ENCODE results near the gene MARCHF6. TPM values are rescaled to one million over a fixed set of nuclear protein-coding genes. Genes with fewer than 3 reads are reported as not detected.

The MARCHF6 gene
- total and polyA plus RNA-seq, 9 of the 15 experiments (the other 6 are each of a cell fraction or from before 2014, with no cell fraction given), result 74.1 to 456 (median 116) TPM

DNA sequence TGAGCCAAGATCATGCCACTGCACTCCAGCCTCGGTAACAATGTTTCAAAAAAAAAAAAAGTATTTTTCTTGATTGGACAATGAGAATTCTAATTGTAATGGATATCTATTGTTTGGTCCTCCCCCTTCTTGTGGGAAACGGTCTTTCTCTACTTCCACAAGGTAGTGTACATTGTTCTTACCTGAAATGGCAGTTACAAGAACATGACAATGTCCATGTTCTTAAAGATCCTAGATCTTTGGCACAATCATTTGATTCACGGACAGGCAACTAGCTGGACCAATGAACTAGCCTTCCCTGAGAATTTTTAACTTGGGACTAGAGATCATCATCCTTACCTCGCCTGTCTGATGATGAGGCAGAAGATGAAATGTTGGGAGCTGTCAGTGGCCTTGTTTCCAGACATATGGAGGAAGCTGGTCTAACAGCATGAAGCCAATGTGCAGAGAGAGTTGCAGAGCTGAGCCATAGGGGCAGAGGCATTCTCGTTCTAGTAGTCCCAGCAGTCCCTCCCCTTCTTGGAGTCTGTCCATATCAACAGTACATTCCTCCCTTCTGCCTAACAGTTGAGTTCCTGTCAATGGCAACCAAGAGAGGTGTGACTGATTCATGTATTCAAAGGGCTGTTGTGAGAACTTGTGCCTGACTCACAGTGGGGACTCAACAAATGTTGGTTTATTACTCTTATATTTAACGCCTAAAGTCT is 2.1 kb upstream of the MARCHF6 start (continued):
- TF ChIP-seq HMGN3 (IDR thresholded peaks at IDR 0.05; ENCODE audit: borderline replicate concordance, extremely low read depth, insufficient read length, low read depth, low read length) (no peak), MXI1 (IDR thresholded peaks at IDR 0.05; ENCODE audit: low read depth, low read length) (no peak), MYC (IDR thresholded peaks at IDR 0.05; ENCODE audit: low read depth, low read length) (no peak; the same call in 1 of the 2 replicates), MYC (CRISPR knock-in tag; IDR thresholded peaks at IDR 0.05; ENCODE audit: borderline replicate concordance, low read depth) (no peak), TAF1 (IDR thresholded peaks at IDR 0.05; ENCODE audit: control insufficient read depth, extremely low read depth, insufficient read depth, low read length, severe bottlenecking) (no peak), CBFA2T2 (conservative IDR thresholded peaks at IDR 0.05) (no peak), KLF6 (CRISPR knock-in tag; IDR thresholded peaks at IDR 0.05; ENCODE audit: borderline replicate concordance) (peak; percentile 7; the same call in 1 of the 2 replicates), EP300 (IDR thresholded peaks at IDR 0.05; ENCODE audit: low read length) (no peak), ZZZ3 (IDR thresholded peaks at IDR 0.05) (no peak), HMG20B (CRISPR knock-in tag; IDR thresholded peaks at IDR 0.05) (no peak), TGIF2 (CRISPR knock-in tag; IDR thresholded peaks at IDR 0.05) (no peak), PHF21A (IDR thresholded peaks at IDR 0.05; ENCODE audit: borderline replicate concordance, low read depth) (no peak), ZNF699 (CRISPR knock-in tag; IDR thresholded peaks at IDR 0.05; ENCODE audit: insufficient replicate concordance) (no peak), ESRRA (IDR thresholded peaks at IDR 0.05; ENCODE audit: borderline replicate concordance, low read depth) (no peak), ZNF76 (CRISPR knock-in tag; IDR thresholded peaks at IDR 0.05; ENCODE audit: borderline replicate concordance) (no peak), ZNF408 (CRISPR knock-in tag; IDR thresholded peaks at IDR 0.05; ENCODE audit: low read depth) (no peak), NUFIP1 (IDR thresholded peaks at IDR 0.05; ENCODE audit: partially characterized antibody) (no peak), YY1 (IDR thresholded peaks at IDR 0.05; ENCODE audit: borderline replicate concordance in 1 of 3, control insufficient read depth in 1 of 3, extremely low read depth in 1 of 3, insufficient read depth in 3 of 3, insufficient read length in 1 of 3, insufficient replicate concordance in 2 of 3, low read depth in 1 of 3, low read length in 2 of 3) (peak in 1 of 3 experiments; percentile 64), CEBPB (tag; IDR thresholded peaks at IDR 0.05) (no peak), LCOR (CRISPR knock-in tag; IDR thresholded peaks at IDR 0.05) (no peak), NCOA6 (IDR thresholded peaks at IDR 0.05) (no peak), SRSF7 (optimal IDR thresholded peaks at IDR 0.05; ENCODE audit: low read depth, low read length) (no peak), ARID2 (IDR thresholded peaks at IDR 0.05) (no peak), HNRNPLL (IDR thresholded peaks at IDR 0.05; ENCODE audit: low read depth, low read length, poor library complexity, severe bottlenecking) (no peak)
- TF ChIP-seq, protein P1, sequence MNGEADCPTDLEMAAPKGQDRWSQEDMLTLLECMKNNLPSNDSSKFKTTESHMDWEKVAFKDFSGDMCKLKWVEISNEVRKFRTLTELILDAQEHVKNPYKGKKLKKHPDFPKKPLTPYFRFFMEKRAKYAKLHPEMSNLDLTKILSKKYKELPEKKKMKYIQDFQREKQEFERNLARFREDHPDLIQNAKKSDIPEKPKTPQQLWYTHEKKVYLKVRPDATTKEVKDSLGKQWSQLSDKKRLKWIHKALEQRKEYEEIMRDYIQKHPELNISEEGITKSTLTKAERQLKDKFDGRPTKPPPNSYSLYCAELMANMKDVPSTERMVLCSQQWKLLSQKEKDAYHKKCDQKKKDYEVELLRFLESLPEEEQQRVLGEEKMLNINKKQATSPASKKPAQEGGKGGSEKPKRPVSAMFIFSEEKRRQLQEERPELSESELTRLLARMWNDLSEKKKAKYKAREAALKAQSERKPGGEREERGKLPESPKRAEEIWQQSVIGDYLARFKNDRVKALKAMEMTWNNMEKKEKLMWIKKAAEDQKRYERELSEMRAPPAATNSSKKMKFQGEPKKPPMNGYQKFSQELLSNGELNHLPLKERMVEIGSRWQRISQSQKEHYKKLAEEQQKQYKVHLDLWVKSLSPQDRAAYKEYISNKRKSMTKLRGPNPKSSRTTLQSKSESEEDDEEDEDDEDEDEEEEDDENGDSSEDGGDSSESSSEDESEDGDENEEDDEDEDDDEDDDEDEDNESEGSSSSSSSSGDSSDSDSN (IDR thresholded peaks at IDR 0.05; ENCODE audit: borderline replicate concordance in 1 of 2, low read depth in 2 of 2, low read length in 2 of 2), result peak in 1 of 2 experiments; percentile 80; a peak in 2 of 4 replicates
